NK-92 treated with Interleukin-12 subunit alpha and Interleukin-12 subunit beta, amount 100 ng/mL, for 24 hours (cell line): ENCODE measurements around the gene RELL2.
A peak's percentile ranks its signal among the peaks of the same experiment; 100 is the strongest.
"Not testable (repeated sequence)": the region's sequence is repeated elsewhere in the genome, so short reads cannot be mapped to it uniquely, and the experiment has no call there.

ENCODE experiments used
- DNase-seq: peaks from one replicate; lab custom pipeline; 2025; lab: John Stamatoyannopoulos, UW

The RELL2 gene, protein sequence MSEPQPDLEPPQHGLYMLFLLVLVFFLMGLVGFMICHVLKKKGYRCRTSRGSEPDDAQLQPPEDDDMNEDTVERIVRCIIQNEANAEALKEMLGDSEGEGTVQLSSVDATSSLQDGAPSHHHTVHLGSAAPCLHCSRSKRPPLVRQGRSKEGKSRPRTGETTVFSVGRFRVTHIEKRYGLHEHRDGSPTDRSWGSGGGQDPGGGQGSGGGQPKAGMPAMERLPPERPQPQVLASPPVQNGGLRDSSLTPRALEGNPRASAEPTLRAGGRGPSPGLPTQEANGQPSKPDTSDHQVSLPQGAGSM

DNA sequence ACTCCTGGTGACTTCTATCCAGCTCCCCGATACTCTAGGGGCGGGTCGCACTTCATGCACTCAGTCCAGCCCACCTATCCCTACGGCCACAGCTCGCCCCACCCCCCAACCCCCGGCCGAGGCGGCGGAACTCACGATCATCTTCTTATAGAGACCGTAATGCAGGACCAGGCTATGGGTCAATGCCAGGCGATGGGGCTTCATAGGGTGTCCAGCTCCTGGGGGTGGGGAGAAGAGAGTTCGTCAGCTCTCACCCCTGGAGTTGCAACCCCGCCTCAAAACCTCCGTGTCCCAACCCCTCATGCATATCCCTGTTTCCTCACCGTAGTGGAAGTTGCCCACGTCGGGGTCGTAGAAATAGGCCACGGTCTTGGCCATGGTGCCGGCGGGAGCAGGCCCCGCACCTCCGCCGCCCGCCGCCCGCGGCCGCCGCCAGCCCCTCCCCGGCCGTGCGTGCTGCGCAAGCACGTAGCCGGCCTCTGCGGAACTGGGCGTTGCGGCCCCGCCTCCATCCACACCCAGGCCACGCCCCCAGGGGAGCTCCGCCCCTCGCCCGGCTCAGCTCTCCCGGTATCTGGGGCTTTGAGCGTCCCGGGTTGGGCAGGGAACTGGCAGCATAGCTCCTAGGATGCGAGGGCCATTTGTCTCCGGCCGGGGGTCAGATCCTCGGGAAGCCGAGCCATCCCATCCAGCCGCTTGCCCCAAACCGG, at the start of gene RELL2, which contains the start of gene HDAC3:
Gene RELL2, plus strand, starts transcription at position 585 of the 710 bp plus-strand sequence. CDS start 1,229 bp downstream, outside the sequence.
Gene HDAC3, minus strand, starts transcription at position 437 of the 710 bp plus-strand sequence. Its CDS starts 59 bp downstream, at position 378.
- peak; percentile 80 for DNase-seq

GRCh38 chr5:141590127-141590526, 46.7 kb upstream of the RELL2 start:
- no peak for DNase-seq

GRCh38 chr5:141596867-141597266, 39.9 kb upstream of the RELL2 start:
- no peak for DNase-seq

GRCh38 chr5:141597394-141597793, 39.4 kb upstream of the RELL2 start:
- no peak for DNase-seq

- DNase-seq = no peak
Observed at GRCh38 chr5:141597814-141598213, 39.0 kb upstream of the RELL2 start.

- DNase-seq = no peak
Observed at GRCh38 chr5:141598391-141599345, 38.1 kb upstream of the RELL2 start.

DNA sequence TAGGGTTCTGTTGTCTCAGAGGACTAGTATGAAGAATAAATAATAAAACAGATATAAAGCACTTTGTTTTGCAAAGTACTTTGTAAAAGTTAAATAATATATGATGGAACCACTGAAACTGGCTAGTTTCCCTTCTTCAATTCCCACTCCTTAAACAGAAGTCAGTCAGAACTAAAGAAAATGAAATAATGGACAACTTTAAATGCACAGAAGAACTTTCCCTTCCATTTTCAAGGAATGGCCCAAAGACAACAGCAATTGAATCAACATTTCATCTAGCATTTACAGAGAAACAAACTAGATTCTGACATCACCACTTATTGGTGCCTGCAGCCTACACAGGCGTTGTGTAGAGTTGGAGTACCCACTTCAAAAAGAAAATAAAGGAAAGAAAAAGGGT, 34.2 kb upstream of the RELL2 start:
- no peak for DNase-seq

- DNase-seq = peak; percentile 43
Observed at GRCh38 chr5:141603923-141604717, 32.7 kb upstream of the RELL2 start.

DNA sequence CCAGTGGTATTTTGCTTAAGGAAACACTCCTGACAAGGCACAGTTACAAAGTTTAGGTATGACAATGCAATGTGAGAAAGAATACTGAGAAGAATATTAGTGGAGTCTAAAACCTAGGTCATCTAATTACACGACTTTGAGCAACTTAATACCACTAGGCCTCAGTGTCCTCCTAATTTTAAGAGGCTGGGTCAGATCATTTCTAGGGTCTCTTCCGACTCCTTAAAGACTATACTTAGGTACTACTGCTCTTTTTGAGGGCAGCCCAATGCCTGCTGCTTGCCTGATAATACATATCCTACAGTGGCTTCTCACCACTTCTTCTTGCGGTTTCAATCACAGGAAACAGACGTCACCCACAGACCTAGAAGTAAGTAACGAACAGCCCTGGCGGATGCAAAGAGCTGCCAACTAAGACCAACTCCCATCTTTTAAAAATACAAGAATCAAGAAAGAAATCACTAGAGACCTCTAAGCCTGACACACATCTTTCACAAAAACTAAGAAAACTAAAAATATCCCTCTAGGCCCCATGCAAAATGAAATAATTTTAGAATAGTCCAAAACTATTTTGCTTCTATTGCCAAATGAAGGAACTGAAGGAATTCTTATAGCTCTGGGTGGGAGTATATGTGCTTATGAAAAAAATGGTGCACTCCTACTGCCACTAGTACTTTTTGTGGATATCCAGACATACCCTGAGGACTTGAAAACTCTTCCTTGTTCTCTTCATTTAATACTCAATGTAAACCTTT, 31.1 kb upstream of the RELL2 start:
- DNase-seq = peak; percentile 63

DNA sequence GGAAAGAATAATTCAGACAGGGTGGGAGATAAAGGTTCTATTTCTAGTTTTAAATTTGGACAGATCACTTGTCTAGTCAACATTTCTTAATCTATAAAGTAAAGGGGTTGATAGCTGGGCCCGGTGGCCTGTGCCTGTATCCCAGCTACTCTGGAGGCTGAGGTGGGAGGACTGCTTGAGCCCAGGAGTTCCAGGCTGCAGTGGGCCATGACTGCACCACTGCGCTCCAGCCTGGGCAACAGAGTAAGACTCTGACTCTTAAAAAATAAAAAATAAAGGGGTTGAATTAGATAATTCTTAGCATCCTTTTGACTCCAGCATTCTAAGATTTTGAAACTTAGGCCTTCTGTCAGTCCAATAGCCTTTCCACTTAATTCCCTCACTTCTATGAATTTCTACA, 28.8 kb upstream of the RELL2 start:
- DNase-seq = no peak

DNA sequence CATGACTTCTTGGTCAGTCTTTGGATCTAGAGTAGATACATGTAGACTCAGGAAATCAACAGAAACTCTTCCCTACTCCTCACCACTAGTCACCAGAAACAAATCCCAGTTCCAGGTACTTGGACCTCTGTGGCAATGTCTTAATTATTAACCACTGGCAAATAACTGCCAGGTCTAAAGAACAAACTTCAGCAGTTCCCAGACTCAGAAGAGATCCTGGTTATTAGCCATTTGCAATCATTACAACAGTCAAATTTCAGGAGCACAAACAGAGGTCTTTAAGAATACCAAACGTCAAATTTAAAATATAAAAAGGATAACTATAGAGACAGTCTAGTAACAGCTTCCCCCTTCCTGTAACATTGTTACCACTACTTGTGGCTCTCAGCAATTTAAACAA, 28.2 kb upstream of the RELL2 start:
- DNase-seq = no peak

GRCh38 chr5:141609044-141609443, 27.8 kb upstream of the RELL2 start:
- no peak for DNase-seq

DNA sequence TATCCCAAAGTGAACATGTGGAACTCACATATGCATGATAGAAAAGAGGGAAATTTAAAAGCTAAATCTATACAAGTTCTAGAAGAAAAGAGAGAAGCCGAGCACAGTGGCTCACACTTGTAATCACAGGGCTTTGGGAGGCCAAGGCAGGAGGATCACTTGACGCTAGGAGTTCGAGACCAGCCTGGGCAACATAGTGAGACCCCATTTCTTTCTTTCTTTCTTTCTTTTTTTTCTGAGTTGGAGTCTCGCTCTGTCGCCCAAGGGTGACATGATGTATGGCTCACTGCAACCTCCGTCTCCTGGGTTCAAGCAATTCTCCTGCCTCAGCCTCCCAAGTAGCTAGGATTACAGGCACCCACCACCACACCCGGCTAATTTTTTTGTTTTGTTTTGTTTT, 26.9 kb upstream of the RELL2 start:
- DNase-seq = not testable (repeated sequence)

- DNase-seq = no peak
Observed at GRCh38 chr5:141611289-141611688, 25.5 kb upstream of the RELL2 start.

- DNase-seq = no peak
Observed at GRCh38 chr5:141613344-141613743, 23.5 kb upstream of the RELL2 start.

- DNase-seq = no peak
Observed at GRCh38 chr5:141615991-141616720, 20.6 kb upstream of the RELL2 start.

DNA sequence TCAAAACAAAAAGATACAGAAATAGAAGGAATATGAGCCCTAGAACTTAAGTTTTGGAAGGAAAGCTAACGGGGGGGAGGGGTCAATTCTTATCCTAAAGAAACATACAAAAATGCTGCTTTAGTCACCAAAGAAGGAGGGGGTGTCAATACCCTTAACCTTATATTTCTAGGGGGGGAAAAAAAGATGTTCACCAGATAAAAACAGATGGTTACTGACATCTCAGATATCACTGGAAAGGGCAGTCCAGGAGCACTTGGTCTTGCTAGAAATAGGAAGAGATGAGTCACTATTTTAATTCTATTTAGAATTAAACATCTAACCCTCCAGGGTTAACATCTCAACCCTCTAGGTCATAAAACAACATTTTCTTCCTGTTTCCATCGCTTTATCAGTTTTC, 19.7 kb upstream of the RELL2 start:
- DNase-seq = no peak

DNA sequence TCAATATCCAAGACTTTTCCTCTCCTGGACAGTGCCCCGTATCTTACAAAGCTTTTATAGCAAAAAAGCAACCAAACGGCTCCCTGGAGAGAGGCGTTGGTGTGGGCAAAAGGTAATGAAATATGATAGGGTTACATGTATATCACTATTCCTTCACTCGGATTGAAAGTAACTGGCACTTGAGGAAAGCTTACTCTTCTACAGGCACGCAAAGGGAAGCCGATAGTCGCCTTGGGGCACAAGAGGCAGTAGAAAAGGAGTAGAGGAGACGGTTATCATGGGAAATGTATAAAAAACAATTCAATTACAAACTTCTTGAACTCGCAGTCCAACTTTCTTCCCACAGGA, 19.1 kb upstream of the RELL2 start:
- DNase-seq = no peak

GRCh38 chr5:141618030-141618803, 18.6 kb upstream of the RELL2 start:
- peak; percentile 53 for DNase-seq
